ES-I3 (cell line): ENCODE measurements around the gene AHNAK.

Experiments used
- H3K36me3 ChIP-seq: 2 replicates; pipeline ENCODE4 v1.6.1; 2013; ENCODE audit warnings: mild to moderate bottlenecking, low read length, control low read depth, moderate library complexity; ENCODE audit not compliant: insufficient read depth
- H3K4me1 ChIP-seq: 2 replicates; pipeline ENCODE4 v1.6.1; 2013; ENCODE audit warnings: mild to moderate bottlenecking, control low read depth, low read length; ENCODE audit not compliant: insufficient read depth
- H3K9ac ChIP-seq: 2 replicates; pipeline ENCODE4 v1.6.1; 2013; ENCODE audit warnings: low read depth, mild to moderate bottlenecking, low read length, moderate library complexity
- H3K9me3 ChIP-seq: 2 replicates; pipeline ENCODE4 v1.6.1; 2013; ENCODE audit warnings: mild to moderate bottlenecking, low read length, moderate library complexity; ENCODE audit not compliant: control insufficient read depth, insufficient read depth

The AHNAK gene

GRCh38 chr11:62538470-62539237 lies 8.0 kb downstream of the AHNAK start:
- Histone ChIP-seq H3K9ac (no peak overlapping the region), H3K4me1 (peaks cover 22% of the 10 kb centered on the region), H3K36me3 (no peaks in the 10 kb centered on the region), H3K9me3 (no peaks in the 10 kb centered on the region)

GRCh38 chr11:62536301-62536957 lies 10.2 kb downstream of the AHNAK start:
- Histone ChIP-seq H3K4me1 (peaks cover 15% of the 10 kb centered on the region; the same call in 1 of the 2 replicates), H3K9me3 (no peaks in the 10 kb centered on the region), H3K9ac (no peak overlapping the region), H3K36me3 (no peaks in the 10 kb centered on the region; the same call in 1 of the 2 replicates)

GRCh38 chr11:62535802-62536201 lies 10.8 kb downstream of the AHNAK start:
- no peak overlapping the region for H3K9ac ChIP-seq
- H3K9me3 ChIP-seq = no peaks in the 10 kb centered on the region
- H3K36me3 ChIP-seq = no peaks in the 10 kb centered on the region; the same call in none of the 2 replicates
- peaks cover 11% of the 10 kb centered on the region; the same call in 1 of the 2 replicates for H3K4me1 ChIP-seq

GRCh38 chr11:62534779-62535545 lies 11.6 kb downstream of the AHNAK start:
- H3K4me1 ChIP-seq = peaks cover 11% of the 10 kb centered on the region; the same call in 1 of the 2 replicates
- H3K9me3 ChIP-seq = no peaks in the 10 kb centered on the region
- H3K36me3 ChIP-seq = no peaks in the 10 kb centered on the region; the same call in none of the 2 replicates
- H3K9ac ChIP-seq = no peak overlapping the region

DNA sequence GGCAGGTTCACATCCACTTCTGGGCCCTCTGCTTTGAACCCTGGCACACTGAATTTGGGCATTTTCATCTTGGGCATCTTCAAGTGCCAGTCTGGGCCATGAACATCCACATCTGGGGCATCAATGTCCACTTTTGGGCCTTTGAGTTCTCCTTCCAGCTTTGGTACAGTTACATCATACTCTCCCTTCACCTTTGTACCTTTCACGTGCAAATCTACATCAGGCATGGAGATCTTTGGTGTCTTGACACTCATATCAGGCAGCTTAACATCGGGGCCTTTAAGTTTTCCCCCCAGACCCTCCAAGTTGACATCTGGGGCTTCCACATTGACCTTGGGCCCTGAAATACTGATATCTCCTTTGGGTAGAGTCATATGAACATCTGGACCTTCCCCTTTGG lies 14.5 kb downstream of the AHNAK start:
- Histone ChIP-seq H3K4me1 (no peaks in the 10 kb centered on the region), H3K36me3 (peaks cover 3% of the 10 kb centered on the region), H3K9me3 (no peaks in the 10 kb centered on the region), H3K9ac (no peak overlapping the region)

GRCh38 chr11:62516736-62517371 lies 29.8 kb downstream of the AHNAK start:
- H3K4me1 ChIP-seq = no peaks in the 10 kb centered on the region
- no peaks in the 10 kb centered on the region for H3K9me3 ChIP-seq
- H3K9ac ChIP-seq = no peak overlapping the region
- H3K36me3 ChIP-seq = no peaks in the 10 kb centered on the region

GRCh38 chr11:62514151-62514550 lies 32.5 kb downstream of the AHNAK start:
- no peak overlapping the region for H3K9ac ChIP-seq
- H3K36me3 ChIP-seq = no peaks in the 10 kb centered on the region
- H3K9me3 ChIP-seq = no peaks in the 10 kb centered on the region
- H3K4me1 ChIP-seq = no peaks in the 10 kb centered on the region

DNA sequence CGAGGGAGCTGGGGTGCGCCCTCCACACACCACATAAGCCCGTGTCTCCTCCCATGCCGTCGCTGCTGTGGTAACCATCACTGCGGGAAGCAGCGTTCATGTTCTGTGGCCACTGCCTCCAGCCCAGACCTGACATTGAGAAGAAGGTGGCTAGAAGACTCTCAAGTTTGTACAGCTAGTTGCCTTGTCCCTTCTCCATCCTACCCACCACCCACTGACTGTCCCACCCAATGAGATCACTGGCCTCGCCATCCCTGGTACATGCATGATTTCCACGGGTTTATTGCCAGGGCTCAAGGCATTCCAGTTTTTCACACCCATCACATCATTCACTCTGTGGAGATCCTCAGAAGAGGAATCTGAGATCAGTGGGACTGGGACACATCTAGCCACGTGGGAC lies 33.0 kb downstream of the AHNAK start:
- Histone ChIP-seq H3K36me3 (no peaks in the 10 kb centered on the region), H3K4me1 (peaks cover 5% of the 10 kb centered on the region), H3K9ac (no peak overlapping the region), H3K9me3 (no peaks in the 10 kb centered on the region)

DNA sequence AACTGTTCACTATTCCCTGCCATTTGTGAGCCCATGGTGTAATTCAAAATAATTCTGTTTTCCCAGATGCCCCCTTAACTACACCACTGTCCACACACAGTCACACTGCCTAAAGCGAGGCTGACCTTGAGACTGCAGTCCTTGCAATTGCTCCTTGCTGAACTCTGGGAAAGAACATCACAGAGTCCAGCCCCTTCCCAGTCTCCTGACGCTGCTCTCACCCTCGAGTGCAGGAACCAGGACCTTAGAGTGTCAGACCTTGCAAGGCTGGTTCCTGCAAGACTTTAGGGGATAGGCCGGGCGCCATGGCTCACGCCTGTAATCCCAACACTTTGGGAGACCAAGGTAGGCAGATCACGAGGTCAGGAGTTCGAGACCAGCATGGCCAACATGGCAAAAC lies 33.6 kb downstream of the AHNAK start:
- peaks cover 6% of the 10 kb centered on the region for H3K4me1 ChIP-seq
- no peaks in the 10 kb centered on the region for H3K36me3 ChIP-seq
- no peaks in the 10 kb centered on the region for H3K9me3 ChIP-seq

DNA sequence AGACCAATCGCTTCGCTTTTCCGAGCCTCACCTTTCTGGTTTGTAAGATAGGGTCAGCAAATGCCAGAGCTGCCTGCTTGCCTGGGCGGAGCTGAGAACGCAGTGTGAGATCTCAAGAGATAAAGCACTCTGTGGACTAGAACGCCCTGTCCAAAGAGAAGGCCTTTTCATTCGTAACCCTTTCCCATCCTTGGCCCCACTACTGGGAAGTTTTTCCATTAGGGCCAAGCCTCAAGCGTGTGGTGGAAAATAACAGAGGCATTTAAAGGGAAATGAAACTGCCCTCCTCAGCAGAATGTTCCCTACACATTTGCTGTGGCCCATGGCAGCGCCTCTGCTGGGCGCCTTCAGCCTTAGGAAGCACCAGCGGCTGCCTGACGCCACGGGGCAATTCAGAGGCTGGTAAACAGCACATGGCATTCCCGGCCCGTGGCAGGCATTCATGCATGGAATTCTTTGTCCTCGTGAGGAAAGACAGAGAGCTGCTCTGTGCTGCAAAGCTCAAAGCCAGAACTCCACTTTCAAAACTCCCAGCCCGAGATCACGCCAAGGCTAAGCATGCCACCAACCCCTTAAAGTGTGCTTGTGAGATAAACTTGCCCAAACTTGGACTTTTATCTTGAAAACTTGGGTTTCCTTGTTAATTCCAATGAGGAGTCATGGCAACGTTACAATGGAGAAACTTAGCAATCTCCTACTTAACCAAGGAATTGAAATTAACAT lies 38.1 kb downstream of the AHNAK start:
- H3K4me1 ChIP-seq = peaks cover 19% of the 10 kb centered on the region
- no peaks in the 10 kb centered on the region for H3K9me3 ChIP-seq
- H3K9ac ChIP-seq = peak overlapping the region; percentile 33
- H3K36me3 ChIP-seq = no peaks in the 10 kb centered on the region

More for the DNA sequence above, 33.6 kb downstream of the AHNAK start:
- H3K9ac ChIP-seq = no peak overlapping the region

DNA sequence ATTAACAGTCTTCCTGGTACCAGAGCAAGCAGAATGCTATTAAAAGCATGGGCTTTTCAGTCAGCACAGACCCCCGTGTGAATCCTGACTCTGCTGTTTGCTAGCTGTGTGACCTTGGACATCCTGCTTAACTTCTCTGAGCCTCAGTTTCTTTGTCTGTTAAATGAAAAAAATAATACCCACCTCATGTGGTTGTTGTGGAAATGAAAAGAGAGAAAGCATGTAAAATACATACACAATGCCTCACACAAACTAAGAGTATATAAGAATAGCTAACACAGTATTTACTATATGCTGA lies 39.5 kb downstream of the AHNAK start:
- H3K9ac ChIP-seq = no peak overlapping the region
- no peaks in the 10 kb centered on the region for H3K9me3 ChIP-seq
- H3K4me1 ChIP-seq = peaks cover 21% of the 10 kb centered on the region
- no peaks in the 10 kb centered on the region for H3K36me3 ChIP-seq

GRCh38 chr11:62506413-62507124 lies 40.0 kb downstream of the AHNAK start:
- no peaks in the 10 kb centered on the region for H3K9me3 ChIP-seq
- no peak overlapping the region; the same call in 1 of the 2 replicates for H3K9ac ChIP-seq
- H3K36me3 ChIP-seq = no peaks in the 10 kb centered on the region
- H3K4me1 ChIP-seq = peaks cover 26% of the 10 kb centered on the region

GRCh38 chr11:62505440-62506091 lies 41.0 kb downstream of the AHNAK start:
- no peaks in the 10 kb centered on the region for H3K36me3 ChIP-seq
- peak overlapping the region; percentile 43; the same call in 1 of the 2 replicates for H3K9ac ChIP-seq
- peaks cover 33% of the 10 kb centered on the region for H3K4me1 ChIP-seq
- no peaks in the 10 kb centered on the region for H3K9me3 ChIP-seq
